ENCODE results near the gene TNIK. TPM values are rescaled to one million over a fixed set of nuclear protein-coding genes. Genes with fewer than 3 reads are reported as not detected.

TNIK gene
- total RNA-seq, 2 experiments from 2014 or later: 32.1 to 39.2 TPM

DNA sequence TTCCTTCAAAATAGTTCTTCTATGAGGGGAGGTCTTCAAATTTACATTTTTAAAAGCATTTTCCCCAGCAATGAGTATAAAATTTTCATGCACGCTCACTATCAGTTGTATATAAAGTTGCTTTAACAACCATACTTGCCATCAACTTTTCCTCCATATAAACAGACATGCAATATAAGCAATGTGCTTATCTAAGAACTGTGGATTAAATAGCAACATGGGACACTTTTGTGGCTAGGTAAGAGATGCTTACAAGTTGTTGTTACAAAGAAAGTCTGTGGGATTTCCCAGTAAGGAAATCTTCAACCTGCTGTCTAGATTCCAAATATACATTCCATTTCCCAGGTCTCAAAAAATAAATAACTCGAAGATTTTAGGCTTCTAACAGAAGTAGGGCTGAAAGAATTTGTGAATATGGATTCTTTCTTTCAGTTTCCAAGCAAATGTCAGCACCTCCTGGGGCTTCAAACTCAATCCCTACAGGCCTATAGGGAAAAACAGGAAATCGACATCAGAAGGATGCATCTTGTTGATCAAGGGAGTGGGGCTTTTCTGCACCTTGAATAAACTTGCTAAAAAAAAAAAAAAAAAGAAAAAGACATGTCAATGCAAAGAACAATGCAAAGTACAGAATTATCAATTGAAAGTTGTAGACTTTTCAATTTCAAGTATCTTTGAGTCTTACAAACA lies 16.1 kb downstream of the TNIK start:
- no peaks in the 10 kb centered on the region for H3K27me3 Mint-ChIP-seq (ENCODE audit: low read depth)
- H3K9me3 Mint-ChIP-seq (ENCODE audit: insufficient read depth): no peaks in the 10 kb centered on the region
- ChIA-PET CTCF (interaction anchor here (1.2 kb wide), 2 partner anchors 14 to 16 kb away, joined by 3 to 4 read pairs; partner anchors contain the start of gene TNIK), POLR2A (no interaction called here)
- H3K4me3 Mint-ChIP-seq: no peak overlapping the region
- peaks cover 21% of the 10 kb centered on the region for H3K4me1 Mint-ChIP-seq (ENCODE audit: low read depth)
- H3K36me3 Mint-ChIP-seq (ENCODE audit: low read depth): peaks cover 19% of the 10 kb centered on the region
- H3K27ac Mint-ChIP-seq: no peak overlapping the region
- DNase-seq: no peak
- ATAC-seq: no peak

DNA sequence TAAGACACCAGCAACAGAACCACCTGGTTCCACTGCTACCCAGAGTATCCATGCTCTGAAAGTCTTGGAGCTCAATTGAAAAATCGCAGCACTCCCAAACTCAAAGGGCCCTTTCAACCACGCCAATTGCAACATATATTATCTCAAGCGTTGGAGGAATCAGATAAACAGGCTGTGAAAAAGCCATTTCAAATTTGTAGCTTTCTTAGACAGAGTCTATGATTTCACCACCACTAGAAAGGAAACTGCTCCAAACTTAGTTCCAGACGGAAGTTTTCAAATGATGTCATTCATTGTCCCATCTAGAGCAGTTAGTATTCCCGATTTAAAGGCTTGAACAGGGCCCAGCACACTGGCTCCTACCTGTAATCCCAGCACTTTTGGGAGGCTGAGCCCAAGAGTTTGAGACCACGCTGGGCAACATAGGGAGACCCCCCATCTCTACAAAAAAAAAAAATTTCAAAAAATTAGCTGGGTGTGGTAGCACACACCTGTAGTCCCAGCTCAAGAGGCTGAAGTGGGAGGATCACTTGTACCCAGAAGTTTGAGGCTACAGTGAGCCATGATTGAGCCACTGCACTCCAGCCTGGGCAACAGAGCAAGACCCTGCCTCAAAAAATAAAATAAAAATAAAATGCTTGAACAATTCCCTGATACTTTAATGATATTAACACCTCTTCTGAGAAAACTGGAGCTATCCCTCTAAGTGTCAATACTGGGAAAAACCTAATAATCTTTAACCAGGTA lies 16.8 kb downstream of the TNIK start:
- no peak for ATAC-seq
- ChIA-PET CTCF (interaction anchor here (1.2 kb wide), 2 partner anchors 15 to 17 kb away, joined by 3 to 4 read pairs; partner anchors contain the start of gene TNIK), POLR2A (interaction anchor here (1.9 kb wide), 1 partner anchor 13 kb away, joined by 4 read pairs; no protein-coding TSS in a partner anchor)
- H3K4me3 Mint-ChIP-seq: no peak overlapping the region
- H3K36me3 Mint-ChIP-seq (ENCODE audit: low read depth): peaks cover 17% of the 10 kb centered on the region
- no peaks in the 10 kb centered on the region for H3K9me3 Mint-ChIP-seq (ENCODE audit: insufficient read depth)
- H3K27ac Mint-ChIP-seq: no peak overlapping the region
- H3K4me1 Mint-ChIP-seq (ENCODE audit: low read depth): peaks cover 26% of the 10 kb centered on the region
- no peaks in the 10 kb centered on the region for H3K27me3 Mint-ChIP-seq (ENCODE audit: low read depth)
- DNase-seq: no peak

GRCh38 chr3:171442184-171442583 lies 18.0 kb downstream of the TNIK start:
- Mint-ChIP-seq H3K4me1 (ENCODE audit: low read depth) (peaks cover 27% of the 10 kb centered on the region), H3K36me3 (ENCODE audit: low read depth) (peaks cover 17% of the 10 kb centered on the region), H3K4me3 (no peak overlapping the region), H3K9me3 (ENCODE audit: insufficient read depth) (no peaks in the 10 kb centered on the region), H3K27me3 (ENCODE audit: low read depth) (no peaks in the 10 kb centered on the region), H3K27ac (no peak overlapping the region)
- DNase-seq: no peak
- ATAC-seq: no peak
- CTCF ChIA-PET: interaction anchor here (0.6 kb wide), 1 partner anchor 20 kb away, joined by 3 read pairs; no protein-coding TSS in a partner anchor
- POLR2A ChIA-PET: interaction anchor here (1.9 kb wide), 1 partner anchor 14 kb away, joined by 4 read pairs; no protein-coding TSS in a partner anchor

DNA sequence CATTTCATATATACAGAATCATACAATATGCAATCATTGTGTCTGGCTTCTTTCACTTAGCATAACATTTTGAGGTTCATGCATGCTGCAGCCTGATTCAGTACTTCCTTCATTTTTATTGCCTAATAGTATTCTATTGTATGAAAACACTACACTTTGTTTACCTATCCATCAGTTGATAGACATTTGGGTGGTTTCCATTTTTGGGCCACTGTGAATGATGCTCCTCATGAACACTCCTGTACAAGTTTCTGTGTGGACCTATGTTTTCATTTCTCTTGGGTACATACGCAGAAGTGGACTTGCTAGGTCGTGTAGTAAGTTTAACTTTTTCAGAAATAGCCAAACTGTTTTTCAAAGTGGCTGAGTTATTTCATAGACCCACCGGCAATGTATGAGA lies 18.8 kb downstream of the TNIK start:
- ATAC-seq (no peak), DNase-seq (no peak)
- no peaks in the 10 kb centered on the region for H3K27me3 Mint-ChIP-seq (ENCODE audit: low read depth)
- no peak overlapping the region for H3K4me3 Mint-ChIP-seq
- peaks cover 24% of the 10 kb centered on the region for H3K4me1 Mint-ChIP-seq (ENCODE audit: low read depth)
- peaks cover 17% of the 10 kb centered on the region for H3K36me3 Mint-ChIP-seq (ENCODE audit: low read depth)
- ChIA-PET POLR2A (no interaction called here), CTCF (interaction anchor here (2.3 kb wide), 1 partner anchor 13 kb away, joined by 7 read pairs; no protein-coding TSS in a partner anchor)
- H3K9me3 Mint-ChIP-seq (ENCODE audit: insufficient read depth): no peaks in the 10 kb centered on the region
- H3K27ac Mint-ChIP-seq: no peak overlapping the region

DNA sequence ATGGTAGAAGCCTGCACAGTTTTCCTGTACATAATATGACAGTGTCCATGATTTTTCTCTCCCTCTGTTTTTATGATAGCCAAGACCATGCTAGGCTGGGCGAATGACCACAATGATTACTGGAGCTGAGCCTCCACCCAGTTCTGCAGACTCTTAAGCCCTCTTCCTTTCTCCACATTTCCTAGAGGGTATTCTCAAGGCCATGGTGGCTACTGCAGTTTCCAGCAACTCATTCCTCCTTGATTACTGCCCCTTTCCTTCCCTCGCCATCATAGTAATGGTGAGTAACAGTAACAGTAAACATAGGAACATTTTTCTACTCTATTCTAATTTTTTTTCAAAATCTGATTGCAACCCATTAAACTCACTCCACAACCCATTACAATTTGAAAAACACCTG lies 20.2 kb downstream of the TNIK start:
- no peaks in the 10 kb centered on the region for H3K9me3 Mint-ChIP-seq (ENCODE audit: insufficient read depth)
- DNase-seq: no peak
- peaks cover 16% of the 10 kb centered on the region for H3K36me3 Mint-ChIP-seq (ENCODE audit: low read depth)
- POLR2A ChIA-PET: no interaction called here
- no peak overlapping the region for H3K4me3 Mint-ChIP-seq
- ATAC-seq: no peak
- CTCF ChIA-PET: interaction anchor here (1.2 to 2.3 kb wide), 3 partner anchors 11 to 252 kb away, joined by 4 to 7 read pairs (median 4); no protein-coding TSS in a partner anchor
- no peak overlapping the region for H3K27ac Mint-ChIP-seq
- H3K27me3 Mint-ChIP-seq (ENCODE audit: low read depth): no peaks in the 10 kb centered on the region
- peaks cover 27% of the 10 kb centered on the region for H3K4me1 Mint-ChIP-seq (ENCODE audit: low read depth)

- no peaks in the 10 kb centered on the region for H3K9me3 Mint-ChIP-seq (ENCODE audit: insufficient read depth)
These were observed 23.0 kb downstream of the TNIK start for GRCh38 chr3:171437115-171437756.

DNA sequence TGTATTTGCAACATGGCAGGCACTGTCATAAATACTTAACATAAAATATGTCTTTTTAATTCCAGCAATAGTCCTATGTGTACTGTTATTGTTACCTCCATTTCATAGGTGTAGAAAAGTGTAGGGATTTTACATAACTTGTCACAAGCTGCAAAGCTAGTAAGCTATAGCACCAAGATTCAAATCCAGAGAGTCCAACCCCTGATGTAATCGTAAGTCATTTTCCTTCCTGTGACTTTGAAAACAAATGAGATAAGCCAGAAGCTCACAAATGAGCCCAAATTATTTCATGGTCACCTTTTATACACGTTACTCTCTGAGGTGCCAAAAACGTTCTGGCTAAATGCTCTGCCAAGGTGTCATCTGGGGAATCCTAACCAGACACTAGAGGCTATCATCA lies 23.8 kb downstream of the TNIK start:
- peaks cover 5% of the 10 kb centered on the region for H3K36me3 Mint-ChIP-seq (ENCODE audit: low read depth)
- DNase-seq (no peak), ATAC-seq (no peak)
- no peaks in the 10 kb centered on the region for H3K27me3 Mint-ChIP-seq (ENCODE audit: low read depth)
- H3K9me3 Mint-ChIP-seq (ENCODE audit: insufficient read depth): no peaks in the 10 kb centered on the region
- CTCF ChIA-PET: interaction anchor here (1.1 to 1.3 kb wide), 3 partner anchors 10 to 125 kb away, joined by 3 to 4 read pairs (median 3); no protein-coding TSS in a partner anchor
- no peak overlapping the region for H3K27ac Mint-ChIP-seq
- no peak overlapping the region for H3K4me3 Mint-ChIP-seq
- POLR2A ChIA-PET: no interaction called here
- H3K4me1 Mint-ChIP-seq (ENCODE audit: low read depth): peaks cover 12% of the 10 kb centered on the region

More at GRCh38 chr3:171437115-171437756, 23.0 kb downstream of the TNIK start:
- DNase-seq (no peak), ATAC-seq (no peak)
- Mint-ChIP-seq H3K4me1 (ENCODE audit: low read depth) (peaks cover 15% of the 10 kb centered on the region), H3K4me3 (no peak overlapping the region), H3K36me3 (ENCODE audit: low read depth) (peaks cover 8% of the 10 kb centered on the region), H3K27me3 (ENCODE audit: low read depth) (no peaks in the 10 kb centered on the region), H3K27ac (no peak overlapping the region)
- ChIA-PET CTCF (interaction anchor here (1.1 to 1.3 kb wide), 3 partner anchors 9 to 125 kb away, joined by 3 to 4 read pairs (median 3); no protein-coding TSS in a partner anchor), POLR2A (no interaction called here)

- Mint-ChIP-seq H3K27me3 (ENCODE audit: low read depth) (no peaks in the 10 kb centered on the region), H3K27ac (no peak overlapping the region), H3K4me1 (ENCODE audit: low read depth) (peaks cover 12% of the 10 kb centered on the region), H3K9me3 (ENCODE audit: insufficient read depth) (no peaks in the 10 kb centered on the region), H3K4me3 (no peak overlapping the region), H3K36me3 (ENCODE audit: low read depth) (peaks cover 4% of the 10 kb centered on the region)
- POLR2A ChIA-PET: interaction anchor here (0.6 kb wide), 1 partner anchor 196 kb away, joined by 3 read pairs; no protein-coding TSS in a partner anchor
- ATAC-seq (no peak), DNase-seq (no peak)
- CTCF ChIA-PET: no interaction called here
These were observed 24.4 kb downstream of the TNIK start for GRCh38 chr3:171435757-171436156.

DNA sequence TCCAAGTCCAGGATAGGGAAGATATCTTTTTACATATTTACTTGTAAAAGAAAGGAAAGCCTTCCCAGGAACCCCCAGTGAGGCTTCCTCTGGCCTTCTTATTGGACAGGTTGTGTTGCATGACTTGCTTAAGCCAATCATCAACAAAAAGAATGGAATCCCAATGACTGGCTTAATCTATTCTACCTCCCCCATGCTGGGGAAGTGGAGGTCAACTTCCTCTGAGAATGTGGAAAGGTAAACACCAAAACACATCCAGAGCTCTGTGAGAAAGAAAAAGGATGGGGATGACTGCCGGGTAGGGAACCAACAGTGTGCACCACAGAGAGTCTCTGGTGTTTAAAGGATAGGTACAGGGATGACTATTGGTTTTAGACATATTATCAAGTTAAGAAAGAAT lies 25.1 kb downstream of the TNIK start:
- DNase-seq: no peak
- ChIA-PET POLR2A (interaction anchor here (0.6 kb wide), 1 partner anchor 196 kb away, joined by 3 read pairs; no protein-coding TSS in a partner anchor), CTCF (no interaction called here)
- H3K27me3 Mint-ChIP-seq (ENCODE audit: low read depth): no peaks in the 10 kb centered on the region
- peaks cover 12% of the 10 kb centered on the region for H3K4me1 Mint-ChIP-seq (ENCODE audit: low read depth)
- H3K4me3 Mint-ChIP-seq: no peak overlapping the region
- no peak for ATAC-seq
- no peaks in the 10 kb centered on the region for H3K9me3 Mint-ChIP-seq (ENCODE audit: insufficient read depth)
- peaks cover 2% of the 10 kb centered on the region for H3K36me3 Mint-ChIP-seq (ENCODE audit: low read depth)
- H3K27ac Mint-ChIP-seq: no peak overlapping the region

DNA sequence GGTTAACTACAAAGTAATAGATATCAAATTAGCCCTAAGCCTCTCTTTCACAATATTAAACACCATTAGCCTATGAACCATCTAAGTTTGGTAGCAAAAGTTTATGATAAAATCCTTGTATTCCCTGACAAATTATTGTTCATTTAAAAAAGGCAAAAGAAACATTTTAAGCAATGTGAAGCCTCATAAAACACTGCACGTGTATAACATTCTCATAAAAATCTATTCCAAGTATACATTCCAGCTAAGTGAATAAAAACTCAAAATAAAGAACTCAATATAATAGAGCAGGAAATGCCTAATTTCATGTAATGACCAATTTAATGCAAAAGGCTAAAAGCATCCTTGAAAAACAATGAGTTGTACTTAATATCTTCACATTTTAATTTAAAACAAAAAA lies 27.7 kb downstream of the TNIK start:
- DNase-seq (no peak), ATAC-seq (no peak)
- H3K27ac Mint-ChIP-seq: no peak overlapping the region
- H3K9me3 Mint-ChIP-seq (ENCODE audit: insufficient read depth): no peaks in the 10 kb centered on the region
- no peaks in the 10 kb centered on the region for H3K27me3 Mint-ChIP-seq (ENCODE audit: low read depth)
- H3K36me3 Mint-ChIP-seq (ENCODE audit: low read depth): no peaks in the 10 kb centered on the region
- no peak overlapping the region for H3K4me3 Mint-ChIP-seq
- ChIA-PET POLR2A (interaction anchor here (0.5 kb wide), 1 partner anchor 88 kb away, joined by 3 read pairs; no protein-coding TSS in a partner anchor), CTCF (no interaction called here)
- H3K4me1 Mint-ChIP-seq (ENCODE audit: low read depth): peaks cover 7% of the 10 kb centered on the region

GRCh38 chr3:171431550-171431949 lies 28.7 kb downstream of the TNIK start:
- CTCF ChIA-PET: no interaction called here
- POLR2A ChIA-PET: no interaction called here
- ATAC-seq (no peak), DNase-seq (no peak)
- peaks cover 5% of the 10 kb centered on the region for H3K4me1 Mint-ChIP-seq (ENCODE audit: low read depth)
- no peak overlapping the region for H3K4me3 Mint-ChIP-seq
- no peaks in the 10 kb centered on the region for H3K27me3 Mint-ChIP-seq (ENCODE audit: low read depth)
- peaks cover 1% of the 10 kb centered on the region for H3K36me3 Mint-ChIP-seq (ENCODE audit: low read depth)
- H3K27ac Mint-ChIP-seq: no peak overlapping the region
- H3K9me3 Mint-ChIP-seq (ENCODE audit: insufficient read depth): no peaks in the 10 kb centered on the region
